ENCODE results near the gene CCR6. TPM values are rescaled to one million over a fixed set of nuclear protein-coding genes. Genes with fewer than 3 reads are reported as not detected.

The CCR6 gene
- total RNA-seq, 1 experiment from 2014 or later, result not detected

- no peak overlapping the region for H2AFZ ChIP-seq (ENCODE audit: low read length)
- H4K5ac ChIP-seq (ENCODE audit: insufficient read length, low read depth, low read length), result no peak overlapping the region
- no peak overlapping the region for H3K23ac ChIP-seq (ENCODE audit: insufficient read length, low read depth, low read length)
- H4K8ac ChIP-seq (replicated peaks; ENCODE audit: insufficient read length, low read depth, low read length), result no peak overlapping the region
- no peaks in the 10 kb centered on the region for H3K9me3 ChIP-seq (ENCODE audit: control insufficient read depth, low read depth, low read length)
- no peak overlapping the region for H3T11ph ChIP-seq (ENCODE audit: low read length)
- H3K9me3 Mint-ChIP-seq, result peaks cover 4% of the 10 kb centered on the region in 2 experiments; a peak in 3 of 5 replicates
- no peaks in the 10 kb centered on the region for H3K79me2 ChIP-seq (ENCODE audit: insufficient read depth, low read length)
- WGBS (ENCODE audit: extremely low coverage, insufficient read length, low lambda C conversion rate), result no CpG with 5 or more reads among the region's 10 CpGs
- H2BK15ac ChIP-seq (ENCODE audit: low read depth, low read length), result no peak overlapping the region
- no peak overlapping the region for H2BK5ac ChIP-seq (ENCODE audit: insufficient read length, low read length)
- no peaks in the 10 kb centered on the region for H3K79me1 ChIP-seq (ENCODE audit: insufficient read depth, low read depth, low read length, poor library complexity, severe bottlenecking)
- H3K4me2 ChIP-seq (ENCODE audit: insufficient read depth, insufficient read length, low read length), result no peak overlapping the region
- H3K4ac ChIP-seq (ENCODE audit: low read depth, low read length), result no peak overlapping the region
- H3K27me3 Mint-ChIP-seq (ENCODE audit: low read depth), result peaks cover 2% of the 10 kb centered on the region; the same call in 1 of the 2 replicates
- peaks cover 0 to 5% (median 4%) of the 10 kb centered on the region in 3 experiments; a peak in 5 of 7 replicates for H3K36me3 Mint-ChIP-seq (ENCODE audit: insufficient read depth in 1 of 3, low read depth in 3 of 3)
- H3K27ac ChIP-seq (ENCODE audit: insufficient read length, low read depth, low read length), result no peak overlapping the region
- H2BK120ac ChIP-seq (ENCODE audit: low read depth, low read length, poor library complexity, severe bottlenecking), result no peak overlapping the region
- no peak overlapping the region for H3K14ac ChIP-seq (ENCODE audit: insufficient read depth, low read length)
- H3K9ac ChIP-seq (ENCODE audit: extremely low read depth, insufficient read length, low read length), result no peak overlapping the region
- no peak overlapping the region for H3K27ac Mint-ChIP-seq
- H2AK5ac ChIP-seq (ENCODE audit: insufficient read length, low read length), result no peak overlapping the region
- no peaks in the 10 kb centered on the region for H3K23me2 ChIP-seq (ENCODE audit: insufficient read length, low read depth, low read length, poor library complexity, severe bottlenecking)
- no peak overlapping the region for H3K18ac ChIP-seq (ENCODE audit: insufficient read length, low read depth, low read length)
- H3K4me1 Mint-ChIP-seq, result peaks cover 10 to 12% of the 10 kb centered on the region in 2 experiments
- H2BK12ac ChIP-seq (ENCODE audit: insufficient read length, low read depth, low read length), result no peak overlapping the region
- no peak overlapping the region for H3K56ac ChIP-seq (ENCODE audit: insufficient read length, low read depth, low read length)
- no peaks in the 10 kb centered on the region for H3K27me3 ChIP-seq (ENCODE audit: insufficient read depth, low read length)
- H4K91ac ChIP-seq (ENCODE audit: insufficient read length, low read depth, low read length), result no peak overlapping the region
- H3K4me1 ChIP-seq (ENCODE audit: insufficient read depth, low read length), result no peaks in the 10 kb centered on the region
- H2BK20ac ChIP-seq (ENCODE audit: low read depth, low read length, poor library complexity, severe bottlenecking), result no peak overlapping the region
- TF ChIP-seq CTCF (conservative IDR thresholded peaks at IDR 0.05), result peak; percentile 52
- H3K4me3 Mint-ChIP-seq, result no peak overlapping the region
- DNase-seq, result no peak
- H4K20me1 ChIP-seq (ENCODE audit: control insufficient read depth, insufficient read depth, insufficient read length), result no peaks in the 10 kb centered on the region
Observed at GRCh38 chr6:167115054-167115453, 7.8 kb upstream of the CCR6 start.
